GM21737 (cell line): Measurements from ENCODE around the gene FOXN1.
"Not testable (repeated sequence)": the region's sequence is repeated elsewhere in the genome, so short reads cannot be mapped to it uniquely, and the experiment has no call there.

Experiments
- ATAC-seq: cut with Tn5 transposase; IDR thresholded peaks from one replicate; pipeline ENCODE4 v1.9.1; 2021; ENCODE audit warnings: mild to moderate bottlenecking, moderate library complexity; ENCODE audit not compliant: unreplicated experiment

FOXN1 gene

DNA sequence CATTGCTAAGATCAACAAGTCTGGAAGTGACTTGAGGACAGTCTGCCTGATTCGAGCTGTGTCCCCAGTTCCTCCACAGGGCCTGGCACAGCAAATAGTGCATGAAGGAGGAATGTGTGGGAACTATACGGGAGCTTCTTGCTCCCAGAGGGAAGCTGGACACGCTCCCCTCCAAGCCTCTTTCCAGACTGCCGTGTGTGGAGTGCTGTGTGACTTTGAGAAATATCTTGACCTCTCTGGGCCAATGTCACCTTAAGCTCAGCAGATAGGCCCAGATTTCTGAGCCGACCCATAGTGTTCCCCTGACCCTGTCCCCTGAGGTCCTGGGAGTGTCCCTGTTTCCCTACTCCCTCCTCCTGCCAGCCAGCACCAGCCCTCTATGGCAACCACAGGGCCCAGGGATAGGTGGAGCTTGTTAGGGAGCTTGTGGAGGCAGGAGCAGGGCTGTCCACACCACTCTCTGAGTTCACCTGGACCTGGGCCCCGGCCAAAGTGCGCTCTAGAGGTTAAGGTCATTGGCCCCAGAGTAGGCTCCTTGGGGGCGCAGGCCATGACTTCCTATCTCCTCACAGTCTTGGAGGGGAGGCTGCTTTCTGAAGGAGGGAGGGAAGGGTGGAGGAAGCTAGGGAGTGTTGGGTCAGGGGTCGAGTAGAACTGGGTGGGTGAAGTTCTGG lies 6.3 kb upstream of the FOXN1 start:
- no peak for ATAC-seq

DNA sequence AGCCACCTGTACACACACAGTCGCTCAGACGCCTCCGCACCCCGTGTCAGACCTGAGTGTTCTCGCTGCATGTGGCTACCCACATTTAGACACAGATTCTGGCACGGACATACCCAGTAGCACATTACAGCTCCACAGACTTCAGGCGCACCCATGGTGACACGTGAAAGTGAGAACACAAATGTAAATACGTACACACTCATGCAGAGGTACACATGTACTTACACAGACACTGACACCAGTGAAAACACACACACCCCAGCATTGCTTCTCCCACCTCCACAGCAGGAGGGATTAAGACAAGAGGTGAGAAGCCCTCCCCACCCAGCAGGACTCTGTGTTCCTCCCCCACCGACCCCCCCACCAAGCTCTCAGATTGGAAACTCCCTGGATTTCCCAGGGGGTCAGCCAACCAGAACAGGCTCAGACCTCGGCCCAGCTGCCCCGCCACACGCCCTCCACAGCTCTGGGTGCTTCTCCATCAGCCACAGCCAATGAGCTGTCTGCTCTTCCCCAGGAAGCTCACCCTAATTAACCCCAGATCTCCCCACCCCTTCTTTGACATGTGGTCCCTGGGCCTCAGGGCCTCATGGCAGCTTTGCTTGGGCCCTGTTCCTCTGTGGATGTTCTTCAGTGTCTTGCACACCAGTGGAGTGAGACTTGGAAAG lies 5.3 kb upstream of the FOXN1 start:
- ATAC-seq: no peak

DNA sequence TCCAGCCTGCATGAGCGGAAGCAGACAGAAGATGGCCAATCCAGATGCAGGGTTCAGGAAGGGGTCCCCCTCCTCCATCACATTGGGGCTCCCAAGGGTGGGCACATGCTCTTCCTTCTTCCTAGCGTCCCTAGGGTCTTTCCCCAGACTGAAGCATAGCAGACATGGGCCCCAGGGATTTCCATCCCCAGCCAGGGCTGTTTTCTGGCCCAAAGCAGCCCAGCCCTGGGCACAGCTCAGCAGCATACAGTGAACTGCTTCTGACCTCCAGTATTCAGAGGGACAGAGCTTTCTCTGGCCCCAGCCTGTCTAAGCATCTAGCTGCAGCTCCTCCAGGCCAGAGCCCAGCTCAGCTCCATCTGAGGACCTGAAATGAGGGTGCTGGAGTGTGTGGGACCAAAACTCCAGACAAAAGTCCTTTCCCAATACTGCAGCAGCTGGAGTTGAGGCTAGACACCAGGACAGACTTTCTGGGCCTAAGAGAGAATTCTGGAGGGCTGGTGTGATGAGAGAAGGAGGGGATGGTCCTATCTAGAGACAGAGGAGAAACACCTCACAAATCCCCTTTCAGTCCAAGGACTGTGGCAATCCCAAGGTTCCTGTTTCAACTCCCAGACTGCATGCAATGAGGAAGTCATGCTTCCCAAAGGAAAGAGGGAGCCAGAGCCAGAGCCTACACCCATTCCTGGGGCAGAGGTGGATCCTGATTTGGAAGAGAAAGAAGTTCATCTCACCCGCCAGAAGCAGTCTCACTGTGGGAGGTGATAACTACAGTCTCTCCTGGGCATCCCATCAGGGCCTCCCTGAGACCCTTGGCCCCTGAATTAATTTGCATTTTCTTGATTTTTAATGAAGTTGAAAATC lies 4.5 kb upstream of the FOXN1 start:
- ATAC-seq: no peak

DNA sequence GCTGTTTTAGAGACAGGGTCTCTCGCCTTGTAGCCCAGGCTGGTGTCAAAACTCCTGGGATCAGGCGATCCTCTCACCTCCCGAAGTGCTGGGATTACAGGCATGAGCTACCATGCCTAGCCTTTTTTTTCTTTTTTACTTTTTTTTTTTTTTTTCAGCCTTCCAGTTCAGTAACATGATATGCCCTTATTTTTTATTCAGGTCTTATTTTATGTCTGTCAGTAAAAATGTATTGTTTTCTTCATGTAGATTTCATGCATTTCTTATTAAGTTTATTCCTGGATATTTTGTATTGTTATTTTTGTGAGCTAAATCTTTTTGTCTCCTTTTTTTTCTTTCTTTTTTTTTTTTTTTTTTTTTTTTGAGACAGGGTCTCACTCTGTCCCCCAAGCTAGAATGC lies 2.7 kb upstream of the FOXN1 start:
- no peak for ATAC-seq

DNA sequence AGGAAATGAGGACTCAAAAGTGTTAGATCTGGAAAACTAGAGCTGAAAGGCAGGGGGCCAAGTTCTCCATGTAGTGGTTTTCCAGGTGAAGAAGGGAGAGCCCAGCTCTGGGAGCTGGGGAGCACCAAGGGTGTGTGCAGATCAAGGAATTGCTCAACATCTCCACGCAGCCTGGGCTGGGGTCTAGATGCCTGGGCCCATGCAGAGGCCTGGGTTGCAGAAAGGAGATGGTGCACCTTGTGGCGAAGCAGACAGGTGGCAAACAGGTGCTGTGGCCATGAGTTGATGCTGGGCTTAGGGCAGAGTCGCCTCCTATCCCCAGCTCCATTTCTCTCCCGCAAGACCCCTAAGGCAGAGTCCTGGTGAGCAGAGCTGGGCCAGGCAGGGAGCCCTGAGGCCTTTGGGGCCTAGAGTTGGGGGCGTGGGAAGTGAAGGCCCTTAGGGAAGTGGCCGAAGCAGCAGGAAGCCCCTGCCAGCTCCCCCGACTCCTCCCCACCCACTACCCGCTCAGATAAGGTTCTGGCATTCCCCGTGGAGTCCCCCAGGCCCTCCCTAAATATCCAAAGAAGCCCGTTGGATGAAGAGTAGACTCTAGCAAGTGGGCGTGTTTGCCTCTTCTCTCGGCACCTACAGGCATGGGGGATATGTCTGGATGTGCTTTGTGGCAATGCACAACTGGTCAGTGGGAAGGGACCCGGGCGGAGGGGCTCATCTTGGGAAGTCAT lies 777 bp downstream of the FOXN1 start:
- ATAC-seq: no peak

DNA sequence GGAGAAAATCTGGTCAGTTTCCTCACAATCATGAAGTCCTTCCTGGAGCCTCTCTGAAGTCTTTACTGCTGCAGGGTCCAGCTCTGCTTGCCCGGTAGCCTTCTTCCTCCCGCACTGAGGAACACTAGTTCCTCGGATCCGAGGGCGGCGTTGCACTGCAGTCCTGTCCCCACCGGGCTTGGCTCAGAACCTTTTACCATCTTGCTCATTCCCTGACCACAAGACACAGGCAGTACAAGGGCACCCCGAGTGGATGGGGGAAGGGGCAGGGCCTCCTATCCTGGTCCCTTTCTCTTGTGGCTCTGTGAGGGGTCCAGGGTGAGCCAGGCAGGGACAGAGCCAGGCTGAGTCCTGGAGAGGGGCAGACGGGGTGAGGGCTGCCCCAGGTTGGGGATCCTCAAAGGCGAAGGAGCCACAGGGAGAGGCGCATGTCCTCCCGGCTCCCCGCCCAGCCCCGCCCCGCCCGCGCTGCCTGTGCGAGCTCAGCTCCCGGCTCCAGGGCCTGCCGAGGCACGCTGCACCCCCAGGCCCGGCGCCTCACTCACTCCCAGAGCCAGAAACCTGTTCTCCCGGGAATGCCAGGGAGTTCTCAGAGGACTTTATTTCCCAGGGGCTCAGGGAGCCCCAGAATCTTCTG lies 1.5 kb downstream of the FOXN1 start:
- ATAC-seq: no peak

DNA sequence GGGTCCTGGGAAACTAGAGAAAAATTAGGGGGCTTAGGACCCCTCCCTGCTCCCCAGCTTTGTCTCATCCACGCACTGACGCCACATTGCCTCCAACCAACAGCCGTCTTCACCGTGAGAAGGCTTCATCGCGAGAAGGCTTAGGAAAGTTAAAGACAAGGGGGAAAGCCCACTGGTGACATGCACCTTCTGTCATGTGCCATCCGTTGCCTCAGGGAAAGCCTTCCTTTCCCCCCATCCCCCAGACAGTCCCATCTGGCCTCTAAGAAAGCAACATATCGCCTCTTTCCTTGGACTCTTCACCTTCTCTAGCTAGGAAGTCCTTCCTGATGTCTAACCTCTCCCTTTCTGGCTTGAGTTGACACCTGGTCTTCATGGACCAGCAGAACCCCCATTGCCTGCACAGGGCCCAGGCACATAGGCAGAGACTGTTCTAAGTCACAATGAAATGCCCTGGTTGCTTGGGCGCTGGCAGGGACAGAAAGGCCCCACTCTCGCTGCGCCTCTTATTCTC lies 2.1 kb downstream of the FOXN1 start:
- no peak for ATAC-seq

DNA sequence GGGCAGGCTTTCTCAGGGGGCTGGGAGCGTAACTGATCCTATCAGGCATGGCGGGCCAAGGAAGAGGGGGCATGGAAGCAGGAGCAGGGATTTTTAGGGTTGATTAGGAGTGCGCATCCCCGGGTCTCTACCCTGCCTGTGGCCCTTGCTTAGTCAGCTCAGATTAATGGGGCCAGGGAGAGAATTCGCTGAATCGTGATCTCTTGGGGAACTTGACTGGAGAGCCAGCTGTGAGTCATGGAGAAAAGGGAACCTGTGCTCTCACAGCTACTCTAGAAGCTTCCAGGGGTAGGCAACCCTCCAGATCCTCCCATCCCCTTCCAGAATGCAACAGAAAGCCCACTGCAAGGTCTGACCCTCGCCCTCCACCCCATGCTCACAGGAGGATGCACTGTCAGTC lies 3.6 kb downstream of the FOXN1 start:
- ATAC-seq: no peak

DNA sequence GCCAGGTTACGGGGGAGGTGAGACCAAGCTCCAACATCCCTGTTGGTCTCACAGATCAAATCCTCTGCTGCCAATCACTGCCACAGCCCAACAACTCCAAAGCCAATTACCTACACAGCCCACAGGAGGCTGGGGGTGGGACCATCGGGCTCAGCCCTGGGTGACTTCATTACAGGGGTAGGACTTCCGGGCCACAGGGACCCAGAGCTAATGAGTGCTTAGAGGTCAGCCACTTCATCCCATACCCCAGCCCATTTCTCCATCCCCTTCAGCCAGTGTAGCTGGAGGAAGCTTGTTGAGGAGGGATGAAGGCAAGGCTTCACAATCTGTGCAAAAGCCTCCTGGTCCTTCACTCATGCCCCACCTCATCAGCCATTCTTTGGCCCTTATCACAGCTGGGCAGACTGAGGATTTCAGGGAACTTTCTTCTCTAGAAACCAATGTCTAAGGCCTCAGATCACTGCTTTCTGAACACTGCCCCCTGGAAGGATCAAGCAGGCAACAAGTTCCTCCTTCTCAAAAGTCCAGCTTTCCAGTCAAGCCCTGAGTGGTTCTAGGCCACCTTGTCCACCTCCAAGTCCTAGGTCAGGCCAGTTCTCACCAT lies 5.8 kb downstream of the FOXN1 start:
- no peak for ATAC-seq

DNA sequence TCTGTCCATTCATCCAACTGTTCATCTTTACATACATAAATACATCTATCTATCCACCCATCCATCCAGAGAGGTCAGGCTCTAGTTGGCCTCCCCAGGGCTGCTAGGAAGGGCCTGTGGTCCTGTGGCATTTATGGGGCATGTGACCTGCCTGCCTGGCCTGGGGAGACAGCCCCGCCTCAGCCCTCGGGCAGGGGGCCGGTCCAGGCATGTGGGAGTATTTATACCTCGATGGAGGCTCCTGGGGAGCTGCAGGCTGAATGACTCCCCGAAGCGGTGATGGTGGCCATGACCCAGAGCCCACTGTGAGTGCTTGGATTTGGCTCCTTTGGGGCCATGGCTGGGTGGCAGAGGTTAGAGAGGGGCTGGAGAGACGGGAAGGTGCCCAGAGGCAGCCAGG lies 7.3 kb downstream of the FOXN1 start:
- ATAC-seq: no peak

DNA sequence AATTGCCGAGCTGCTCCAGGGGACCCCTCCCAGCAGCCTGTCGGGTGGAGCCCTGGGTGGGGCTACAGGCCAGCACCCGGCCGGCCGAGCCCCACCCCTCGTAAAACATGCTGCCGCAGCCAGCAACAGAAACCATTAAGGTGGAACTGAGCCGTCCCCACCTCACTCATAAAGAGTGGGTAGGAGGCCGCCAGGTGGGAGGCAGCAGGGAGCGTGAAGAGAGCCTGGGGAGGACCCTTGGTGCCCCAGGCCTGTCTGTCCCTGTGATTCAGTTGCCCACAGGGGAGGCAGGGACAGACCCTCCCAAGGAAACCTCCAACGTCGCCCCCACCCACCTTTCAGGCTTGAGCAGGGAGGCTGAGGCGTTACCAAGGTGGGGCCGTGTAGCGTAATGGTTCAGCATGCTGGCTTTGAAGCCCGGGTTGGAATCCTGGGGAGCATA lies 8.4 kb downstream of the FOXN1 start:
- no peak for ATAC-seq

DNA sequence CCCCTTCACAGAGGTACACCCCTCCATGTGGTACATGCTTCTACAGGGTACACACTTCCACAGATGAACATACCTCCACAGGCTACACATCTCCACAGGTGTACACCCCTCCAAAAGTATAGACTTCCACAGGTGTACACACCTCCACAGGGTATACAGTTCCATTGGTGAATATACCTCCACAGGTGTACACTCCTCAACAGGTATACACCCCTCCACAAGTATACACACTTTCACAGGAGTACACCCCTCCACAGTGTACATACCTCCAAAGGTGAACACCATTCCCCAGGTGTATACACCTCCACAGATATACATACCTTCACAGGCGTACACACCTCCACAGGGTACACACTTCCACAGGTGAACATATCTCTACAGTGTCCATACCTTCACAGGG lies 9.4 kb downstream of the FOXN1 start:
- no peak for ATAC-seq

DNA sequence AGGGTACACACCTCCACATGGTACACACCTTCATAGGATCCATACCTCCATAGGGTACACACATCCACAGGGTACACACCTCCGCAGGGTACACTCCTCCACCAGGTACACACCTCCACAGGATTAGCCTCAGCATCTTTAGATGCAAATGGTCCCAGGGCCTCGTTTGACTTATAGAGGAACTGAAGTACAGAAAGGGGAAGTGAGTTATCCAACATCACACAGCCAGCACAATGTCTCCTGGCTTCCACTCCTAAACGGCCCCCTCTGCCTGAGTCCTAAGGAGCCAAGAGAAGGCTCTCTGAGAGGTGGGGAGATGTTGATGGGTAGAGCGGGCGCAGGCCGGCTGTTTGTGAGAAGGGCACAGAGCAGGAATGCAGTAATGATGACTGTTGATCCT lies 12.0 kb downstream of the FOXN1 start:
- ATAC-seq: no peak

DNA sequence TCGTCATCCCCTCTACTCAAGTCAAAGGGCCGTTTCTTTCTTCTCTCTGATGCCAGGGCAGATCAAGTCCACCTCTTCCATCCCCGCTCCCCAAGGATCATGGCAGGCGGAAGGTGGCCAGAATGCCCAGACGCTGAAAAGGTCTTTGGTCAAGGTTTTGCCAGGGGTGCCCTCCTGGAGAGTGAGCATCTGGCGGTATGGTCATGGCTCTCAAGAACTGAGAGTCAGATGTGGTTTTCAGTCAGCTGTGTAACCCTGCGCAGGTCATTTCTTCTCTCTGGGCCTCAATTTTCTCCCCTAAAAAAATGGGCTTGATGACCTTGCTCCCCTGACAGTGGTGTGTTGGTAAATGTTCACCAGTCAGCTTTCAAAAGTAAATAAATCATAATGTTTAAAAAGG lies 12.4 kb downstream of the FOXN1 start:
- no peak for ATAC-seq

DNA sequence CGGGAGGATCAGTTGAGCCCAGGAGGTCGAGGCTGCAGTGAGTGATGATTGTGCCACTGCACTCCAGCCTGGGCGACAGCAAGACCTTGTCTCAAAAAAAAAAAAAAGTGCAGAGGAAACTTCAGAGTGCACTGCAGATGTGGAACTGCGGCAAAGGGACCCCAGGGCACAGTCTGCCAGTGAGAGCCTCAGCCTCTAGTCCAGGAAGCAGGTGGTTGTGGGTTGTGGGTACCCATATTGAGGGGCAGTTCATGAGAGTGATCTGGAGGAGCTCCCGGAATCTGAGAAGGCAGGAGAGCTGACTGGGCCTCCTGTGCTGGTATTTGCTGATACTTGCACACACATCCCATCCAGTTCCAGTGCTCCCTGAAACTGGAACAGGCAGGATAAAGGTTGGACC lies 13.1 kb downstream of the FOXN1 start:
- ATAC-seq: no peak

DNA sequence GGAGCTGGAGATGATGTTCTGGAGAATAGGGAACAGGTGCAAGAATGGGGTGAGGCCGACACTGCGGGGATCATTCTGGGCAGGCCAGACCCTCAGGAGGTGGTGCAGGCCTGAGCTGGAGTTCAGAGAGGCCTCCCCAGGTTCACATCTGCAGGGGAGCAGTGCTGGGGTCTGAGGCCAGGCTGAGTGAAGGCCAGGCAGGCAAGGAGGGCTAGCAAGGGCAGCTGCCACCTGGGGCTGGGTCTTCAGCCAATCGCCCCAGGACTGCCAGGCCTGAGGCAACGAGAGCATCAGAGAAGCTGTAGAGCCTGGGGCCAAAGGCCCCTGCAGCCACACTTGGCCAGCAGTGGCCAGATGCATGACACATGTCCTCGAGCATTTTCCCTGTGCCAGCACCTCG lies 14.5 kb downstream of the FOXN1 start:
- ATAC-seq: no peak

DNA sequence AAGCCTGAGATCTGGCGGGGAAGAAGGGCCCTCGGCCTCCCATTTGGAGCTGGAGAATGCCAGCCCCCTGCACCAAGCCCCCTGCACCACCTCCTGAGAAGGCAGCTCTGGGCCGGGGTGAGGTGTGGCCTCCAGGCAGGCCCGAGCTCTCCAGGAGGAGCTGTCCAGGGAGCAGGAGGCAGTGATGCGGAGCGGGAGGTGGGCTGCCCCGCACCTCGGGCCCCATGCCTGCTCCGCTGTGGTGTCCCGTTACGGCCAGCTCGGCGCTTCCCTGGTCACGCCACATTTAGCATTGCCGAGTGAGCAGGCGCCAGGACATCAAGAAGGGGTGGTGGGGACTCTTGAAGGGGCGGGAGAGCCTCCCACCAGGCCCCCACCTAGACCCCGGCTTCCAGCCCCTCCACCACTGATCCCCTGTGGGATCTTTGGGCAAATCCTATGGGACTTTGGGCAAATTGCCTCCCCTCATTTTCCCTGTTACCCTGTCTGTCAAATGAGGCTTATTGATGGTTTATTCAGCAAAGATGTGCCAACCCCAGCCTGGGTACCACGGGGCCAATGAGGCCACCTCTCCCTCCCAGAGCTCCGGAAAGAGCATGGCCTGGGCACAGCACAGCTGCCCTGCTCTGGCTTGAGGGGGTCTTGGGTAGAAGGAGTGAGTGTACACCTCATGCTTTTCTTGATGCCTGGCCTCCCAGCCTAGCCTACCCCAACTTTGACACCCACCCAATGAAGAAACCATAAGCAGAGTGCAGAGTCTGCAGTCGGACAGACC lies 15.3 kb downstream of the FOXN1 start:
- no peak for ATAC-seq

DNA sequence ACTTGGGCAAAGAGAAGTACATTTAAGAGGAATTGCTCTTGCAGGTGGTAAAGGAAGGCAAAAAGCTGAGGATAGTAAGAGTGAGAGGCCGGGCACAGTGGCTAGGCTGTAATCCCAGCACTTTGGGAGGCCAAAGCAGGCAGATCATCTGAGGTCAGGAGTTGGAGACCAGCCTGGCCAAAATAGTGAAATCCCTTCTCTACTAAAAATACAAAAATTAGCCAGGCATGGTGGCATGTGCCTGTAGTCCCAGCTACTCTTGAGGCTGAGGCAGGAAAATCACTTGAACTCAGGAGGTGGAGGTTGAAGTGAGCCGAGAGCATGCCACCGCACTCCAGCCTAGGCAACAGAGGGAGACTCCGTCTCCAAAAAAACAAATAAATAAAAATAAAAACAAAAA lies 16.1 kb downstream of the FOXN1 start:
- not testable (repeated sequence) for ATAC-seq

DNA sequence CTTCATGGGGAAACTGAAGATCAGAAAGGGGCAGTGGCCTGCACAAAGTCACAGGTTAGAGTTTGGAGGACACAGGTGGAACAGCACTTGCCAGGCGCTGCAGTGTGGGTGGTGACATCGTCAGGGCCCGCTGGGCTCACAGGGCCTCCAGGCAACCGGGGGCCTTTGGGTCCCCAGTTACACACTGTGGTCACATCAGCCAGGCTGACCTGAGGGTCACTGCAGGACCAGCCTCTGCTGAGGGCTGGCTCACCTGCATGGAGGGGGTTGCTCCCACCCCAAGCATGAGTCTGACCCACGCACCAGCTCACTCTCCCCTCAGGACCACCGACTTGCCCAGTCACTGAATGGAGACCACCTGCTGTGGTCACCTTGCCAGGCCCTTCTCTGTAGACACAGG lies 17.0 kb downstream of the FOXN1 start:
- no peak for ATAC-seq
